ENCODE measurements around the gene TRIM40.

The TRIM40 gene, protein sequence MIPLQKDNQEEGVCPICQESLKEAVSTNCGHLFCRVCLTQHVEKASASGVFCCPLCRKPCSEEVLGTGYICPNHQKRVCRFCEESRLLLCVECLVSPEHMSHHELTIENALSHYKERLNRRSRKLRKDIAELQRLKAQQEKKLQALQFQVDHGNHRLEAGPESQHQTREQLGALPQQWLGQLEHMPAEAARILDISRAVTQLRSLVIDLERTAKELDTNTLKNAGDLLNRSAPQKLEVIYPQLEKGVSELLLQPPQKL

DNA sequence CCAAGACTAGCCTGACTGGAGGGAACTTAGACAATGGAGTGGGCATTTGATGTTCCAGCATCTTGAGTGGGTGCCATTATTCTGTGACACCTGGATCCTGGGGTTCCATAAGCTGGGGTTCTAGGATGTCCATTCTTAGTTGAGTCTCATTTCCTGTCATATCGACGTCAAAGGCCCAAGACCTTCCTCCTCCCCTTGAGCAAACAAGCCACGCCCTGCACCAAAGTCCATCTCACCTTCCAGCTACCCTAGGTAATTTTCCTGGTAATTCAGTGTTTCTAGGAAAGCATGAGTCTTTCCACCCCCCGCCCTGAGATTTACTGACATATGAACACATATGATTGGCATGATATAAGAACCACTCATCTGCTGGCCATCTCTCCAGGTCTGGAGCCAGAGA lies at the start of gene TRIM40:
TRIM40 (plus strand) TSS at position 384 of the 400 bp plus-strand sequence. CDS start 897 bp downstream, outside the sequence.
- no peak for DNase-seq (ENCODE audit: low read depth in 3 of 3, low spot score in 1 of 3)

DNA sequence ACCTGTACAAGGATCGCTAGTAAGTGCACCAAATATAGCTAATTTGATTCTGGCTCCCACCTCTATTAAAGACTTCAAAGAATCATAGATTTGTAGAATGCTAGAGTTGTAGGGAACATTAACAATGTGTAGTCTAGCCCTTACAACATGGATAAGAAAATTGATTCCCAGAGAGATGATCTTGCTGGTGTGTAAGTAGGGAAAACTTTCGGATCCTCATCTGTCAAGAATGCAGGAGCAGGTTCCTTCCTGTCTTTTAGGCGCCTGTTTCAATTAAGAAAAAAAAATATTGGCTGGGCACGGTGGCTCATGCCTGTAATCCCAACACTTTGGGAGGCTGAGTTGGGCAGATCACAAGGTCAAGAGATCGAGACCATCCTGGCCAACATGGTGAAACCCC lies 48.1 kb upstream of the TRIM40 start:
- DNase-seq (ENCODE audit: low read depth in 3 of 3, low spot score in 1 of 3): no peak

DNA sequence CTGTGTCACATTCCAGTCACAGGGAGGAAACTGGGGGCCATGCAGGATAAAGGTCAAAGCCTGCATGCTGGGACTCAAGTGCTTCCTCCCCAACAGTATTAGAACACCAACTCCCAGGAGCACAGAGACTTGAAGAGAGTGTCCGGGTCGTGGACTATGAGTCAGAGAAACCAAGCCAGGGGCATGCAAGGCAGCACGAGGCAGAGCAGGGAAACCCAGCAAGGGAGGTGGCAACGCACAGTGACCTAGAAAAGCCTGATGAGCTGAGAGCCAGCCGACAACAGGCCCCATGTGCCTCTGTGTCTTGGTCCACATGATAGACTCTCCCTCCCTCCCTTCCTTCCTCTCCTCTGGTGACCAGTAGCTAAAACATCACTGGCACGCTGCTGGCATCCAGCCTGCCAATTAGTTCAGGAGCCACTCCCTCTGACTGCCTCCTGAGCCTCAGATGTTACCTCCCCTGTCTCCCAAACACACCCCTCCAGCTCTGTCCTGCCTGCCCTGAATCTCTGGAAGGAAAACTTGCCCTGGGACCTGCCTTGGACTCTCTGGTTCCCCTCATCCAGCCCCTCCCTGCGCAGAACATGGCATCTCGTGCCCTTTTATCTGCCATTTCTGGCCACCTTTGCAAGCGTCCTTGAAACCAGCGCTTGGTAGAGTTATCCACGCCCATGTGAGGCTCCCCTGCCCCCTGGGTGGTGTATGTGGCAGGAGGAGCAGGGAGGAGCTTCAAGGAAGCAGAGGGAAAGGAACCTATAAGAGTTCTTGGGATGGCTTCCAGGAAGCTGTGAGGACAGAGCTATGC lies 44.2 kb upstream of the TRIM40 start:
- no peak for DNase-seq (ENCODE audit: low read depth in 3 of 3, low spot score in 1 of 3)

DNA sequence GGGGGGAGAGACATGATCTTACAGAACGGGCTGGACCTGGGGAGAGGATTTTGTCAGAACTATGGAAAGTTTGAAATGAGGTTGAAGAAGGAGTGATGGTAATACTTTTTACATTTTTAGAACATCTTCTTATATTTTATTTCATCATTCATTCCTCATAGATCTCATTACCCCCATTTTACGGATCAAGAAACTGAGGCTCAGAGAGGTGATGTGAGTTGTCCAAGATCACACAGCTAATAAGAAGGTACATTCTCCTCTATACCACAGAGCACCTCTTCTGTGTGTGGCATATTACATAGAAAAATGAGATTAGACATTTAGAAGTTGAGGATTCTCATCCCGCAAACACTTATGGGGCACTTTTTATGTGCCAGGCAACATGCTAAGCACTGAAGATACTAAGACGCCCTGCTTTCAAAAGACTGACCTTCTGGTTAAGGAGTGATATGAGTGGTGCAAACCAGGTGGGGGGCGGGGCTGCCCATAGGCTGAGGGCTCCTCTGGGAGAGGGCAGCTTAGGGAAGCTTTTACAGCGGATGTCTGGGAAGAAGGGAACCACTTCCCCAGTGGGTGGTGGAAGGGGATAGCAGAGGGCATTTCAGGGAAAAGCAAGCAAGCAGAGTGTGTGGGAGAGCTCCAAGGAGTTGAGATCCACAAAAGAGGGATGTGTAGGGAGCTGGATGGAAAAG lies 42.9 kb upstream of the TRIM40 start:
- DNase-seq (ENCODE audit: low read depth in 3 of 3, low spot score in 1 of 3): no peak

DNA sequence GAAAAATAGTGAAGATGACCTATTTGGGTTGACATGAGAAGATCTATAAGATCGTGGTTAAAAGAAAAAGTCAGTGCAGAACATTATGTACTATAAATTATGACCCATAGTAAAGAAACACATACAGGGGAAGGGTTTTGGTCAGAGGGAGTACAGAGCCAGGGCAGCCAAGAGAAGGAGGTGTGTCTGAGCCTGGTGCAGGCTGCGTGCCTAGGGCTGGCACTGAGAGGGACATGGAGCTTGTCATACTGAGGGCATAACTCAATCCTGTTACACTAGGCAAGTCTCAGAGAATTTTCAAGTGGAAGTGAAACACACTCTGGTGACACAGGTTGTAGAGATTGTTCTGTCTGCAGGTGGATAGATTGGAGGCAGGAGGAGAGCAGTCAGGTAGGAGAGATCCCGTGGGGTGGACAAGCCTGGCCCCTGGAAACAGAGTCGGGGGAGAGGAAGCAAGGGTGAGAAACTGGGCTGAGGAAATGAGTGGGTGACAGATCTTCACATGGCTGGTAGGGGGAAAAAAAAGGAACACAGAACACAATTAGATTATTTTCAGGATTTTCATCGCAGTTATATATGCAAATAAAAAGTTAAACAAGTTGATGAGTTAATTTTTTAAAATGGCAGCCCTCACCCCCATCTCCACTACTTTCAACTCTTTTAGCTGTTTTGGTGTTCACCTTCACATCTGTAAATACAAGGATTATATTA lies 41.8 kb upstream of the TRIM40 start:
- DNase-seq (ENCODE audit: low read depth in 3 of 3, low spot score in 1 of 3): no peak

DNA sequence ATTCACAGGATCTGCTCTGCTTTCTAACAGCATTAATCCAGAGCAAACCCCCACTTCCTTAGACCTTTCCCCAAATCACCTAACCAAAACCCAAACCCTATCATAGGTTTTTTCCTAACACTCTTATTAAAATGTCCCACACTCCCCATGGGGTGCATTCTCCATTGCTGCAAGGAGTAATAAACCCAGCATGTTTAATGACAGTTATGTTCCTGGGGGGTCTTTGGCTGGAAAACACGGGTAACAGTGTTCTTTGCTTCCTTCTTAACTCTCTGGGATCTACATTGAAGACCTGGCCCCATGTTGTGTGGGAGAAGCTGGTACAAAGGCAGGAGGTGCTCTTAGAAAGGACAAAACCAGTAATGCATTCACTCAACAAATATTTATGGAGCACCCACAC lies 39.1 kb upstream of the TRIM40 start:
- DNase-seq (ENCODE audit: low read depth in 3 of 3, low spot score in 1 of 3): no peak

DNA sequence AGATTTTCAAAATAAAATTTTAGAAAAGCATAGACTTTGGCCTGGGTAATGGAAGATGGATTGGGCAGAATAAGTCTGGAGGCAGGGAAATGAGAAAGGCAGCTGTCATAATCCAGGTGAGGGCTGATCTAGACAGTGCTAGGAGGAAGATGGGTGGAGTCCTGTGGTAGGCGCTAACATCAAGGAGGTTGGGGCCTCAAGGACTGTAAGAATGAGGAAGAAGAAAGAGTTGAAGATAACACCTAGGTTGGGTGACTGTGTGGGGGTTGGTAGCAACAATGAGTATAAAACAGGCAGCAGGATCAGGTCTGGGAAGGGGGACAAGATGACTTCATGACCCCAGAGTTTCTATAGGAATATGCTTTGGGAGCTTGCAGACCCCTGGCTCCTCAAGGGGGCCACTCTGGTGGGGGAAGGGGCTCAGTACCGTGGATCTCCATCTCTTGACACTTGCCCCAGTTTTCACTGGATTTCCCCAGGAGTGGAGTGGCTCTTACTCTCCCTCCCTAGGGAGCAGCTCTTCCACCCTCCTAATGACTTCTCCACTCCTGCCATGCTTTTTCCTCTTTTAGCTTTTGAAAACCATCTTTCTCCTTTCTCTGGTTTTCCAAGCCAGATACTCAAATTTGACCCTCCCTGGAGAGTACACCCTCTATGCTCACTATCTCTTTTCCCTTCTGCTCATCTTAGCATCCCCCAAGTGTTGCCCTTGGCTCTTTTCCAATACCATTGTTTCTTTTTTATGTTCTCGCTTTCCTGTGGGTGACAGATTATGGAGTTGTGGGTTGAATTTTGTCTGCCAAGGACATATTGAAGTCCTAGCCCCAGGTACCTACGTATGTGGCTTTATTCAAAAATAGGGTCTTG lies 37.8 kb upstream of the TRIM40 start:
- no peak for DNase-seq (ENCODE audit: low read depth in 3 of 3, low spot score in 1 of 3)

DNA sequence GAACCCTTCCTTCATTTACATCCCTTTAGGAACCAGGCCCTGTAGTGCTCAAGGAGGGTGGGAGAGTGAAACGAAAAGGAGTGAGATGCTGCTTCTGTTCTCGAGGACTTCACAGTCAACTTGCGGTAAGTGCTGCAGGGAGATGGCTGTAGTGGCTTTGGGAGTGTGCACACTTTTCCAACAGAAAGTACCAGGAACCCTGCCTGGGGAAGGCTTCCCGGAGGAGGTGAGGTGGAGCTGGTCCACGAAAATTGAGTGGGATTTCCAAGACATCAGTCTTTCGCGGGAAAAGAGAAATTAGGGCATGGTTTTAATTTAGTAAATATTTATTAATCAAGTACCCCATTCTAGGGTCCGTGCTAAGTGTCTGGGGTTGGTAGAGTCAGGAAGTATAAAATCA lies 35.8 kb upstream of the TRIM40 start:
- no peak for DNase-seq (ENCODE audit: low read depth in 3 of 3, low spot score in 1 of 3)

DNA sequence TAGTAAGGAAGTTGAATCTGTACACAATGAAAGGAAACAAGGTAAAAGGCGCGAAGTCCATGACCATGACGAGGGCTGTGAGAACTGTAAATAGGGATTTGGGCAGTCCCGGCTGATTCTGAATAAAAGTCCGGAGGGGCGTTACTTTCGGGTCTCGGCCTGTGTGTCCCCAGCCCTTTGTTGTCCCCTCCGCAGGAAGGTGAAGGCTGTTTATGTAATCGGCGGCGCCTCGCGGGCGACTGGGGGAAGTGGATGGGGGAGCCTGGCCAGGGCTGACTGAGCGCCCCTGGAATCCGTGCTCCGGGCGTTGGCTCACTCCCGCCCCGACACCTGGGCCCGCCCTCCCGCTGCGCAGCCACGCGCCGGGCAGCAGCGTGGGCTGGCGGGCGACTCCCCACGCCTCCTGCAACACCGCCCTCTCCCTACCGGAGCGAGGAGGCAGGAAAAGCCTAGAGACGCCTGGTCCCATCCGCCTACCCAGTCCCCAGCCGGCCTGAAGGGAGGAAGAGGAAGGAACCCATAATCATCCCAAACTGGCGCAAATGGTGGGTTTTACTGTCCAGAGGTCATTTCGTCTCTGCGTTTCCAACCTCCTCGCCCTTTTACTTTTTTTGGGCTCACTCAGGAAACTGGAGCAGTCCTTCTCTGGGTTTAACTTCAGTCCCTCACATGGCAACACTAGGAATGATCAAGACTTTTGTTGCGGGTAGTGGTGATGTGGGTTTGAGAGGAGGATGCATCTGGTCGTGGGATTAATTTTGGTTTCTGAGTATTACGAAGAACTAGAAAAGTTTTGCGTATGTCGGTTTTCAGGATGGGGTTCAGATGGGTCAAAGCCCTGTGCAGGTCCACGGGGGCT lies 35.1 kb upstream of the TRIM40 start:
- DNase-seq (ENCODE audit: low read depth in 3 of 3, low spot score in 1 of 3): no peak

DNA sequence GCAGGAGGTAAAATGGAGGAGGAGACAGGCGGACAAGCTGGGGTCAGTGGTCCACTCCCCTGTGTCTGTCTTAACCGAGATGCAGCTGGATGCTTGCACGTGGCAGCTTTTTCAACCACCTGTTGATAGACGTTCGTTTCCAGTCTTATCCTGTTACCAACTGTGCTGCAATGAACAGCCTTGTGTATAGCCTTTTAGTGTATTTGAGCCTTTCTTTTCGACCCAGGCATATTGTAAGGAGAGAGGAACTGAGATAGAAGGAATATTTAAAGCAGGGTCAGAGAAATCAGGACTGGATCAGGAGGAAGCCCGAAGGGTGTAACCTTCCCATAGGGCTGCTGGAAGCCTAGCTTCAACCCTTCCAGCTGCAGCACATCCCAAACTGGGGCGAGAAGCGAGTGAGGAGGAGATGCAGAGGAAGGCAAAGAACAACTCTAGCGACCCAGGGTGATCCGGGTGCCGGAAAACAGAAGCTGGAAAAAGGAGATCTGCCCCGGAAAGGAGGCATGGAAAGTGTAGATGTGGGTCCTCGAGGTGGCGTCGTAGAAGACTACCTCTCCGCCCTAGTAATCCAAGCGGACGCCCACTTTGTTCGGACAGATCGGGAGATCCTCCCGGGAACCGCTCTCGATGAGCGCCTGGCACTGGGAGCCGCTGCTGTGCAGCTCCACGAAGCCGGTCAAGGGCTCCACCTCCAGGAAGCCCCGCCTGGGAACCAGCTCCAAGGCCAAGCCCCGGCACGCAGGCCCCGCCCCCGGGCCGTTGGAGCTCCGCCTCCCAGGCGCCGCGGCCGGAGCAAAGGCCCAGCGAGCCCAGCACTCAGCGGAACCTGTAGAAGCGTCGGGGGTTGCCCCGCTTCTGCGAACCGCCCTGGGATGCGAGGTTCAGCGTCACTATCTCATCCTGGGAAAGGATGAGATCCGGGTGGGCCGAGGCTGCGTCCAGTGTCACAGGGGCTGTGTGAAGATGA lies 34.2 kb upstream of the TRIM40 start:
- DNase-seq (ENCODE audit: low read depth in 3 of 3, low spot score in 1 of 3): peak; percentile 10 to 46 (median 15)

DNA sequence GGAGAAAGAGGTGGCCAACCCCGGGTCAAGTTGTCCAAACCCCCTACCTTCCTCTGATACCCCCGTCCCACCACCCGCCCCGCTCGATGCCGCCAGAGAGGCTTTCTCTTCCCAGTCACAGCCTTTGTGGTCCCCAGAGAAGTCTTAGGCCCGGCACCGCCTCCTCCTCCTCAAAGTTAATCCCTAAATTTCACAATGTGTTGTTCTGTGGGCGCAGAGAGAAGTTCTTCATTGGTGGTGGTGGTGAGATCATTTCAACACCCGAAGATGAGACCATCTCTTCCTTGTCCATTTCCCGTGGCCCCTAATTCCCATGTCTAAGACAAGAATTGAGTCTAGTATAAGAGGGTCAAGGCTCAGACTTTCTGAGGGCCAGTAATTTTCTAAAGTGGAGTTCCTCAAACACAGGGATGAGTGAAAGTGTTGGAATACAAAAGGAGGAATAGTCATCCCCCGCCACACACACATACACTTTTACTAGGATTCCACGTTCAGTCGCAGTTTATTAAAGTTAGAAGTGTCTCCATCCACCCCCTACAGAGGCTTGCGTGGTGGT lies 33.4 kb upstream of the TRIM40 start:
- DNase-seq (ENCODE audit: low read depth in 3 of 3, low spot score in 1 of 3): no peak

DNA sequence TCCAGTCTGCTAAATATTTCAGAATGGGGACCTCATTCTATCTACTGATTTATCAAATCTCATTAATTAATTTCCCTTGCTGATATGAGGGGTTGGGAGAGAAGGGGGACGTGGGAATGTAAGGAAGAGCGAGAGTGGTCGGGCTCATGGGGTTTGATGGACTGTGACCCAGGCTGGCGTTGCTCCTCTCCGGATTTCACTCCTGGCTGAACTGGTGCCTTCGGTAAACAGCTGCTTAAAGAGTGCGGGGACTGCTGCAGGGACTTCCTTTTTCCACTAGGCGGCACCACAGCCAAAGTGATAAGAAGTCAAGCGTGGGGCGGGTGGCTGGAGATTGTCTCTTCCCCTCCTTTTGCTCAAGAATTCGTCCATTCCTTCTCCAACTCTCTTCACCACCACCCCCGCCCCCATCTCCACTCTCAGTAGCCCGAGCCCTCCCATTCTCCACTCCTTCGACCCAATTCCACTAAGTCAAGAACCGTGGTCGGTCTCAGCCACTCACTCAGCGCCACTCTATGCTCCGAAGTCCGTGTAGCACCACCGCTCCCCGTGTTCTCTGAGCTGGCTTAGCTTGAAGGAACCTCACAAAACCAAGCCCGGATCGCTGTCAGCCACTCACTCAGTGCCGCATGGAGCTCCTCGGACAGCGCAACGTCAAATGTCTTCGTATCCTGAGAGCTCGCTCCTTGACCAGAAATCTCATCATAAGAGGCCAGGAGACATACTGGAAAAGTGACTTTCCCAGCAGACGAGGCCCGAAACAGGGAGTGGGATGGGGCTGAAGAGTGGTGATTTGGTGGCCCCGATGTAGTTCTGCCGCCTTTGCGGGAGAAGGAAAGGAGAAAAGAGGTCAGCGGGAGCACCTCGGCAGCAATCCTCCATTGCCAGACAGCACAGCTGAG lies 32.7 kb upstream of the TRIM40 start:
- DNase-seq (ENCODE audit: low read depth in 3 of 3, low spot score in 1 of 3): peak; percentile 57 to 68 (median 62)

DNA sequence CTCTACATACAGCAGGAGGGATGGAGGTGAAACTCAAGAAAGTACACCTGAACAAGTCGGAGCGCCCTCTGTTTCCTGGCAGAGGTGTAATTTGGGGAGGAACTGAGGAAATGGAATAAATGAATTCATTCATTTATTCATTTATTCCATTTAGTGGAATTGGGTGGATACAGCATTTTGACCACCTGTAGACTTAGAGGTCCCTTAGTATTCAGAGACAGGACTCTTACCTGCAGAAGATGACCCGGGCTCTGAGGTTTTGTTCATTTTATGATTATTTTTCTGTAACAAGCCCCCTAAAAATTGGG lies 32.1 kb upstream of the TRIM40 start:
- DNase-seq (ENCODE audit: low read depth in 3 of 3, low spot score in 1 of 3): no peak

DNA sequence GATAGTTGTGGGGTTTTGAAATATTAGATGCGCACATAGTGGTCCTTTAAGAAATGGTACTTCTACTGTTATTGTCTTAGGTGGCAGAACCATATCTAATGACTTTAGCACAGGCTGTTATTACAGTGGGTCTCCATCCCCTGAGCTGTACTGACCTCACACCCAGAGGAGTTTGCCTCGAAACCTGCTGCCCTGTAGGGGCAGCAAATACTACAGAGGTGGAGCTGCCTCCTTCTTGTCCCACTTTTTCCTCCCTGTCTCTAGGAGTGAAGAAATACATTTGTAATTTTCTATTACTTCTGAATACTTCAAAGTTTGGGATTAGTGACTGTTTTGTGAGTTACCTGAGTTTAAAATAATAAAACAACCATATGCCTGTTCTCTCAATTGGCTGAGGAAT lies 31.3 kb upstream of the TRIM40 start:
- DNase-seq (ENCODE audit: low read depth in 3 of 3, low spot score in 1 of 3): no peak

DNA sequence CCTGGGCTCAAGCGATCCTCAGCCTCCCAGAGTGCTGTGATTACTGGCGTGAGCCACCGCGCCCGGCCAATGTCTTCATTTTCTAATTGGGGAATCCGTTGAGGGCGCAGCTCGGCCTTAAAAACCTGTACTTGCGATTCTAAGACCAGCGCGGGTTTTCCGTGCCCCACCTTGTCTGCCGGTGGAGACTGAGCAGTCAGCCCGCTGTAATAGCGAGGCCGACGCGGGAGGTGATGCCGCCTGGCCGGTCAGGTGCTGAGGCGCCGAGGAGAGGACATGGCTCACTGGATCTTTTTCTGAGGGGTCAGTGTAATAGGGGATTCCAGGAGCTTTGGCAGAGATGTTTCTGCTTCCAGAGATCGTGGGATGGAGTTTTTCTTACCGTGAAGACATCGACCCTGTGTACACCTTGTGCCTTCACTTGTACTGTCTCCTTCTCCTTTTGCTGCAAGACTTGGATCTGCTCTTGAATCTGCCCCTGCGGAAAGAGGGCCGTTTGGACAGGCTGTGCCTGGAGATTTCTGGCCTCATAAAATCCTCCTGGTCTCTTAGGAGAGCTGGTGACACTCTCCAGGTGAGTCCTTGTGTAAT lies 24.6 kb upstream of the TRIM40 start:
- no peak for DNase-seq (ENCODE audit: low read depth in 3 of 3, low spot score in 1 of 3)

DNA sequence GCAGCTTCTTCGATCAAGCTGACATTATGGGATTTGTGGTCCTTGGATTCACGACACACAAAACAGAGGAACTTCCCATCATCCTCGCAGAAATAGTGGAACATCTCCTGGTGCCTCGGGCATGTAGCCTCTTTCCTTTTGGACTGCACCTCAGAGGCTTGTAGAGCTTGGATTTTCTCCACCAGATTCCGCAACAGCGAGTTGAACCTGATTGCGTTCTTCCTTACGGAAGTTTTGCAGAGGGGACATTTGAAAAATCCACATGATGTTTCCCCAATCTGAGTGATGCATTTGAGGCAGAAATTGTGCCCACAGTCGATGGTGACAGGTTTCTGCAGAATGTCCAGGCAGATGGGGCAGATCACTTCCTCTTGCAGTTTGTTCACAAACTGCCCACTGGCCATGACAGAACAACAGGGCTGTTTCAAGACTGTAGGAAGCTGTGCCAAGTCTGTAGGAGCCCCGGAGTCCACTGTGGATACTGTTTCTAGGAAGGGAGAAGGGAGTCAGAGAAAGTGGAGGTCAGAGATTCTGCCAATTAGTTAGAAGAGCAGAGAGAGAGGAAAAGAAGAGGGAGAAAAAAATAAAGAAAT lies 23.4 kb upstream of the TRIM40 start:
- no peak for DNase-seq (ENCODE audit: low read depth in 3 of 3, low spot score in 1 of 3)

All from stimulated activated CD4-positive, alpha-beta T cell treated with anti-CD3 and anti-CD28 coated beads, TNF-alpha, amount 100 ng/mL, for 1 hour (primary cell).